GM19193 (cell line): Measurements from ENCODE around the gene MPRIP.

Experiments
- POLR2A ChIP-seq: IDR thresholded peaks from 4 replicates; pipeline ENCODE4 v1.6.1; 2011; ENCODE audit not compliant: insufficient read depth, insufficient read length; ENCODE audit errors: extremely low read depth

MPRIP gene, protein sequence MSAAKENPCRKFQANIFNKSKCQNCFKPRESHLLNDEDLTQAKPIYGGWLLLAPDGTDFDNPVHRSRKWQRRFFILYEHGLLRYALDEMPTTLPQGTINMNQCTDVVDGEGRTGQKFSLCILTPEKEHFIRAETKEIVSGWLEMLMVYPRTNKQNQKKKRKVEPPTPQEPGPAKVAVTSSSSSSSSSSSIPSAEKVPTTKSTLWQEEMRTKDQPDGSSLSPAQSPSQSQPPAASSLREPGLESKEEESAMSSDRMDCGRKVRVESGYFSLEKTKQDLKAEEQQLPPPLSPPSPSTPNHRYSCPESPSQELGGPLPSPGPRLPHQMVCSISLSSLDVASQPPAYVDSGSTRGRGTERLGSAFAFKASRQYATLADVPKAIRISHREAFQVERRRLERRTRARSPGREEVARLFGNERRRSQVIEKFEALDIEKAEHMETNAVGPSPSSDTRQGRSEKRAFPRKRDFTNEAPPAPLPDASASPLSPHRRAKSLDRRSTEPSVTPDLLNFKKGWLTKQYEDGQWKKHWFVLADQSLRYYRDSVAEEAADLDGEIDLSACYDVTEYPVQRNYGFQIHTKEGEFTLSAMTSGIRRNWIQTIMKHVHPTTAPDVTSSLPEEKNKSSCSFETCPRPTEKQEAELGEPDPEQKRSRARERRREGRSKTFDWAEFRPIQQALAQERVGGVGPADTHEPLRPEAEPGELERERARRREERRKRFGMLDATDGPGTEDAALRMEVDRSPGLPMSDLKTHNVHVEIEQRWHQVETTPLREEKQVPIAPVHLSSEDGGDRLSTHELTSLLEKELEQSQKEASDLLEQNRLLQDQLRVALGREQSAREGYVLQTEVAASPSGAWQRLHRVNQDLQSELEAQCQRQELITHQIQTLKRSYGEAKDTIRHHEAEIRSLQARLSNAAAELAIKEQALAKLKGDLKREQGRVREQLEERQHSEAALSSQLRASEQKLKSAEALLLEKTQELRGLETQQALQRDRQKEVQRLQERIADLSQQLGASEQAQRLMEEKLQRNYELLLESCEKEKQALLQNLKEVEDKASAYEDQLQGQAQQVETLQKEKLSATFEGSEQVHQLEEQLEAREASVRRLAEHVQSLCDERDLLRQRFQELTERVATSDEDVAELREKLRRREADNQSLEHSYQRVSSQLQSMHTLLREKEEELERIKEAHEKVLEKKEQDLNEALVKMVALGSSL (N-terminal part only)

GRCh38 chr17:17042384-17042736 is at the start of gene MPRIP:
Gene MPRIP, plus strand, starts transcription at chr17:17042457. Its CDS starts 392 bp downstream, at chr17:17042849.
- TF ChIP-seq POLR2A = peak; percentile 56

GRCh38 chr17:16994631-16995030 is 47.6 kb upstream of the MPRIP start:
- TF ChIP-seq POLR2A = no peak

DNA sequence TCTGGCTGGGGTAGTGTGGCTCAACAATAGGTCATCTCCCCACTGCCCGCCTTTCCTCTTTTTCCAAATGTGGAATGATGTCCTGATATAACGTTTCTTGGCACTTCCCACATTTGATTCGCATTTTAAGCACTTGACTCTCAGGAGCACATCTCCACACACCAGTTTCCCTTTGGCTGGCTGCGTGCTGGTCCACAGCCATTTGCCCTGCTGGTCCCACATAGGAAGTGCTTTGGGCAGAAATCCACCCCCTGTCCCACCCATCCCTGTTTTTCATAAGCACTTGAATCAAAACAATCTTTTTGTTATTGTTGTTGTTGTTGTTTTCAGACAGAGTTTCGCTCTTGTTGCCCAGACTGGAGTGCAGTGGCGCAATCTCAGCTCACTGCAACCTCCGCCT is 46.3 kb upstream of the MPRIP start:
- TF ChIP-seq POLR2A = no peak

GRCh38 chr17:16997514-16998429 is 44.5 kb upstream of the MPRIP start:
- no peak for TF ChIP-seq POLR2A

DNA sequence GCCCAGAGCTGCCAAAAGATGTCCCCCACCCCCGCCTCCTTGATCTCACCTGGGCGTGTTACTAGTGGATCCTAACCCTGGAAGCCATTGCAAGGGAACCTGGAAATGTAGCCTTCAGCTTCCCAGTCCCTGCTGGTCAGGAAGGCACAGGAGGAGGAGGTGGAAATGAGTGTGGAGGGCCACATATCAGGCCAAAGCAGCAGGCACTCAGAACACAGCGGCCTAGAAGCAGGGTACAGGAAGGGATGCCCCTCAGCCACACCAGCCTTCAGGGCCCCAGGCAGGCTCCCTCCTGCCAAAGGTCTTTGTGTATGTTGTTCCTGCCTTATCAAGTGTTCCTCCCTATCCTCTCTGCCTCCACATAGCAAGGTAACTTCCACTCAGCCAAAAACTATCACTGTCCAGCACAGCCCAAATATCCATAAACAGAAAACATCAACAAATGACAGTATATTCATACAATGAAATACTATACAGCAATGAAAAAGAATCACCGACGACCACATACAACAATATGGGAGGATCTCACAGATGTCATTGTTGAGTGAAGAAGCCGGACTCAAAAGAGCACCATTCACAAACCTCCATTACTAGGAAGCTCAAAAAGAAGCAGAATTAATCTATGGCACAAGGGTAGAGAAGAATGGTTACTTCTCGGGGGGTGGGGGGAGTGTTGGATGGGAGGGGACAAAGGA is 42.2 kb upstream of the MPRIP start:
- TF ChIP-seq POLR2A = no peak

DNA sequence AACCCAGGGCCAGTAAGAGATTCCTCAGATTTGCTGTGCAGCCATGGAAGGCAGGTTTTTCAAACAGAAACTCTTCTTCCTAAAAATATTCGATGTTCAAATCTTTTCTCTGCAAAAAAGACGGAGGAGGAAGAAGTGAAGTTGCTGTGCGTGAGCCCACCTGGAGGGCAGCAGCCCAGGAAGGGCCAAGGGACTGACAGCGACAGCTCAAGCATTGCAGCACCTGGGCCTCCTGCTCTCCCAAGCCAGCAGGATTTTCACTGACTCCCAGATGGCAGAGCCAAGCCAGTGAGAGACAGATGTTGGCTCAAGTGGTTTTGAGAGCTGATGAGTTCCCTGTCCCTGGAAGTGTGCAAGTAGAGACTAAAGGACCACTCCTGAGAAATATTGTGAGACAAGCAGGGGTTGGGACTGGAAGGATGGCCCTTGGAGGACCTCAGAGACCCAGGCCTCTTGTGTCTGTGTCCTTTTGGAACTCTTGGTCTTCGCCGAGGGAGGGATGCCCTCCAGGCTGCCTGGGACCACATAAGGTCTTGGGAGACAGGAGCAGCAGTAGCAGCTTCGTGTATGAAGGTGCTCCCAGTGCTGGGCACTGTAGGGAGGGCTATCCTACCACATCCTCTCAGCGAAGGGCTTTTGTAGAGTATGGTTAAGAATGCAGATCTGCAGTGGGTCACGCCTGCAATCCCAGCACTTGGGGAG is 41.0 kb upstream of the MPRIP start:
- no peak for TF ChIP-seq POLR2A

DNA sequence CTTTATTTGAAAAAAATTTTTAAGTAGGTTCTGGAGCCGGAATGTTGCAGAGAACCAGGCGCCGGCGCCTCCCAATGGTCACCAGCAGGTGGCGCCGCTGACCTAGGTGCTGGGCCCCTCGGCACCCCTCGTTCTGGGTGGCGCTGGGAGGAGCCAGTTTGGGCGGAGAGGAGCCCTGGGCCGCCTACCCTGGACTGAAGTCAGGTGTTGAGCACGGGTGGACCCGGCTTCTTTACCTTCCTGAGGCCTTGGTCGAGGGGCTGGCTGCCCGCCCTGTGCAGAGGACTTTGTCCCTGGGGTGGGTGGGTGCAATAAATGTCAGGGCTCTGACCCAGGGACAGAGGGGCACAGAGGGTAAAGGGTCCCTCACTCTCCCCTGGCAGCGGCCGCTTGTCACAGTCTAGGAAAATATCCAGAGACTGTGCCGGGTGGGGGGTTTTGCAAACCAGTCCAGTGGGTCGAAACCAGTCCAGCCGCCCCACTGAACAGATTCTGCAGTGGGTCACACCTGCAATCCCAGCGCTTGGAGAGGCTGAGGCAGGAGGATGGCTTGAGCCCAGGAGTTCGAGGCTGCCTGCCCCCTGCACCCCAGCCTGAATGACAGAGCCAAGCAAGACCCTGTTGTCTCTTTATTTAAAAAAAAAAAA is 40.3 kb upstream of the MPRIP start:
- TF ChIP-seq POLR2A = no peak

DNA sequence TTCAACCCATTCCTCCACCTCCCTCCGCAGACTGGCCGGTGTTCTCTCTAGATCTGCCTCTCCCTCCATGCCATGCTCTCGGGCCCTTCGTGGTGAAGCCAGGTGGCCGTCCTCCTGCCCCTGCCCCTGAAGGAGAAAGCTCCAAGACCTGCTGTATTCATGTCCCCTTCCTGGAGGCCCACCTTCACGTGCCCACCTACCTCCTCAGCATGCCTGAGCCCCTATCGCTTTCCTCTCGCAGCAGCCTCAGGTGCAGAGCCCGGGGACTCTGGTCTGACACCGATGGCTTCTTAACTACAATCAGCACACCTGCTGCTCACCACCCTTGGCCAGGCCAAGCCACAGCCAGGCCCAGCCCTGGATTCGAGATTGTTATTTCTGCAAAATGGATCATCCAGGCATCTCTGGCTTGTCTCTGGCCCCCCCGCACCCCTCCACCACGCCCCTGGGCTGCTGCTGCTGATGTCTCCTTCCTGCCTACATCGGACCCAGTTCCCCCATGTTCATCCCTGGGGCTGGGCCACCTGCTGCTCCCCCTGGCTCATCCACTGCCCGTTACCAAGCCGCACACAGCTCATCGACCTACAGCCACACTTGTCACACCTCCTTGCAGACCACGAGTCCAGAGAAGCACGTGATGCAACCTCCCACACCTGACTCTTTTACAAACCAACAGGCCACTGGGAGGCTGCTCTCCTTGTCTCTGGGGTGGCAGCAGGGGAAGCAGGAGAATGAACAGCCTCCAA is 37.8 kb upstream of the MPRIP start:
- TF ChIP-seq POLR2A = no peak

- TF ChIP-seq POLR2A = no peak
Measured at GRCh38 chr17:17015230-17015629, 27.0 kb upstream of the MPRIP start.

DNA sequence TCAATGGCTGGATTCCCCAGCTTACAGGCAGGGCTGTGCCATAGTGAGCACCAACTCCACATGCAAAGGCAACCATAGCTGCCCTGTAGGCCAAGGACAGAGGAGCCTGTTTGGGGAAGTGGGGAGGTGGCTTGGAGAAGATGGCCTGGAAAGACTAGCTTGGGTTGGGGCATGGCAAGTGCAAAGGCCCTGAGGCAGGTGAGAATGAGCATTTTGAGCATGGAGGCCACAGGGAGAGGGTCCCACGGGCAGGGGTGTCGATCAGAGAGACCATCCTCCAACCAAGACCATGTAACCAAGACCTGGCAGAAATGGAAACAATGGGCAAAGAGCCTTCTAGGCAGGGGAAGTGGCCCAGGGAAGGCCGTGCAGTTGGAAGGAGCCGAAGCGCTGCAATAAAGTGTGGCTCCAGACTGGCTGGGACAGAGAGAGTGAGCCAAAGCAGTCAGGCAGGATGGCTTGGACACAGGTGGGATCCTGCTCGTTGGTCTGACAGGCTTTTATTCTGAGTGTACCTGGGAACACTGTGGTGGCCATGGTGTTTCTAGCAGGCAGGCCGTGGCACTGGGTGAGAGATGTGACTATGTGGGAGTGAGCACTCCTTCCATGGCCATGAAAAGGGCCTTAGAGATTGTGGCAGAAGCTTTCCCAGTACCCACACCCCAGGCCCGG is 24.8 kb upstream of the MPRIP start:
- no peak for TF ChIP-seq POLR2A

- no peak for TF ChIP-seq POLR2A
Measured at GRCh38 chr17:17018021-17018441, 24.2 kb upstream of the MPRIP start.
